Activated B cell treated with CpG ODN at 0.5 μM for 24 hours (primary cell): ENCODE results near the gene SH3D21. TPM values are rescaled to one million over a fixed set of nuclear protein-coding genes. Genes with fewer than 3 reads are reported as not detected.

Experiments used
- ATAC-seq: fragments of 200-7000 bp; cut with Tn5 transposase; one replicate; pipeline ENCODE4 v1.10.0; 2021; ENCODE audit warnings: low read depth, mild to moderate bottlenecking, moderate library complexity
- CTCF ChIA-PET: fragments of 350-600 bp; sonication (Branson Sonifier 250); formaldehyde crosslinking; loops from one replicate; lab custom pipeline; 2021; ENCODE audit warnings: antibody characterized with exemption; lab: Charles Lee
- POLR2A ChIA-PET: fragments of 350-600 bp; sonication (Branson Sonifier 250); formaldehyde crosslinking; loops from one replicate; lab custom pipeline; 2021; ENCODE audit warnings: antibody characterized with exemption; lab: Charles Lee
- DNase-seq: peaks from one replicate; pipeline ENCODE4 v3.0.0; 2022
- H3K27ac Mint-ChIP-seq: one replicate; pipeline ENCODE4 v1.8.0; 2020; ENCODE audit warnings: mixed read lengths
- H3K27me3 Mint-ChIP-seq: one replicate; pipeline ENCODE4 v1.8.0; 2021; ENCODE audit warnings: mixed read lengths
- H3K36me3 Mint-ChIP-seq: one replicate; pipeline ENCODE4 v1.8.0; 2021; ENCODE audit warnings: low read depth, mixed read lengths
- H3K4me1 Mint-ChIP-seq: one replicate; pipeline ENCODE4 v1.8.0; 2021; ENCODE audit warnings: mixed read lengths
- H3K4me3 Mint-ChIP-seq: one replicate; pipeline ENCODE4 v1.8.0; 2020; ENCODE audit warnings: mild to moderate bottlenecking, mixed read lengths
- H3K9me3 Mint-ChIP-seq: one replicate; pipeline ENCODE4 v1.8.0; 2020; ENCODE audit warnings: mixed read lengths
- intact Hi-C: fragments of 100-400 bp; cut with micrococcal nuclease; formaldehyde crosslinking; loops from one replicate; pipeline ENCODE4 v1.15.1; 2024
- total RNA-seq: library from RNA; stranded (reverse); gene quantifications from 2 replicates; pipeline ENCODE4 v1.2.3, GENCODE V29; 2022
- TF ChIP-seq, protein P1 (sequence below): fragments of 200-600 bp; IDR thresholded peaks from one replicate; pipeline ENCODE4 v1.8.0; 2022; ENCODE audit warnings: antibody characterized with exemption, mild to moderate bottlenecking

SH3D21 gene
- total RNA-seq, 1 donor from 2014 or later: 11.5 TPM

DNA sequence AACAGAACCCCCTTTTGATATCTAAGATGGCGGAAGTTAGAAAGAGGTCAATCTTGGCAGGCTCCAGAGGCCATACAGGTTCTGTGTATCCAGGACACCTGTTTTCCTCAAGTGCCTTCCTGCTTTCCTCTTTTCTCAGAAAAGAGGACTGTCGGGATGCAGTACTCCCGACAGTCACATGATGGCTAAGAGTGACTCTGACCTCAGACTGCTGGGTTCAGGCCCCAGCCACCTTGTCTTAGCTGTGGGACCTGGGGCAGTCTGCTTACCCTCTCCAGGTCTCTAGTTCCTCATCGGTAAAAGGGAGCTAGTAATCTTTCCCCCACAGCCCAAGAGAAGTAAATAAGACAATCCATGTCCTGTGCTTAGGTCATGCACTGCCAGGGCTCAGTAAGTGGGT is 49.6 kb downstream of the SH3D21 start:
- Mint-ChIP-seq H3K36me3 (peaks cover 83% of the 10 kb centered on the region), H3K27me3 (no peaks in the 10 kb centered on the region), H3K9me3 (no peaks in the 10 kb centered on the region), H3K4me1 (peaks cover 31% of the 10 kb centered on the region), H3K27ac (no peak overlapping the region), H3K4me3 (no peak overlapping the region)
- POLR2A ChIA-PET: no interaction called here
- CTCF ChIA-PET: no interaction called here
- no peak for ATAC-seq
- intact Hi-C loops: no loop called here
- no peak for DNase-seq
- TF ChIP-seq, protein P1, sequence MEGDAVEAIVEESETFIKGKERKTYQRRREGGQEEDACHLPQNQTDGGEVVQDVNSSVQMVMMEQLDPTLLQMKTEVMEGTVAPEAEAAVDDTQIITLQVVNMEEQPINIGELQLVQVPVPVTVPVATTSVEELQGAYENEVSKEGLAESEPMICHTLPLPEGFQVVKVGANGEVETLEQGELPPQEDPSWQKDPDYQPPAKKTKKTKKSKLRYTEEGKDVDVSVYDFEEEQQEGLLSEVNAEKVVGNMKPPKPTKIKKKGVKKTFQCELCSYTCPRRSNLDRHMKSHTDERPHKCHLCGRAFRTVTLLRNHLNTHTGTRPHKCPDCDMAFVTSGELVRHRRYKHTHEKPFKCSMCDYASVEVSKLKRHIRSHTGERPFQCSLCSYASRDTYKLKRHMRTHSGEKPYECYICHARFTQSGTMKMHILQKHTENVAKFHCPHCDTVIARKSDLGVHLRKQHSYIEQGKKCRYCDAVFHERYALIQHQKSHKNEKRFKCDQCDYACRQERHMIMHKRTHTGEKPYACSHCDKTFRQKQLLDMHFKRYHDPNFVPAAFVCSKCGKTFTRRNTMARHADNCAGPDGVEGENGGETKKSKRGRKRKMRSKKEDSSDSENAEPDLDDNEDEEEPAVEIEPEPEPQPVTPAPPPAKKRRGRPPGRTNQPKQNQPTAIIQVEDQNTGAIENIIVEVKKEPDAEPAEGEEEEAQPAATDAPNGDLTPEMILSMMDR: no peak

DNA sequence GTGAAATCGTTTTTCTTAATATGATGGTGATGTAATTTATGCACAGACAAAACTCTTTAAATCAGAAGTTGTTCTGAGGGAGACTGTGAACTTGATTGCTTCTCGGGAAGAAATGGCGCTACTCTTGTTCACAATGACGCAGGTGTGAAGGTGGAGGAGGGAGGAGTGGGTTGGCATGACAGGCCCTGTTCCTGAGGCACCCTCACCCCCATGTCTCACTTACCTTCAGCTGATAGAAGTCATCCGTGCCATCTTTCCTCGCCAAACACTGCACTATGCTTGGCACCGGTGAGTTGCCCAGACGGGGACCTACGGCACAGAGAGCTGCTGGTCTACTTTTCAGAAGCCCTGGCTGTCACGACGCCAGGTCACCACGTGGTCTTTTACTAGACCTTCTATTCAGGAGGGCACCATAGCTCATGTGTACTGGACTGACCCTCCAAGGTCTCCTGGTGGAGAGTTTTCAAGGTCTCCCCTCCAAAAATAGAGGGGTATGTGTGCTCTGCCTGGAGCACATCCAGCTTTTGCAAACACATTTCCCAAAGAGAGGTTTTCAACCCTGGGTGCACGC is 52.4 kb downstream of the SH3D21 start:
- ChIA-PET POLR2A (interaction anchor here (1.2 to 2.2 kb wide), 3 partner anchors 8 to 39 kb away, joined by 4 to 9 read pairs (median 7); partner anchors contain the start of genes LSM10 and STK40), CTCF (interaction anchor here (1.2 to 2.3 kb wide), 2 partner anchors 10 to 16 kb away, joined by 5 to 11 read pairs; no protein-coding TSS in a partner anchor)
- H3K4me1 Mint-ChIP-seq: peaks cover 20% of the 10 kb centered on the region
- no peak overlapping the region for H3K4me3 Mint-ChIP-seq
- no peak for ATAC-seq
- H3K9me3 Mint-ChIP-seq: no peaks in the 10 kb centered on the region
- DNase-seq: no peak
- TF ChIP-seq, protein P1: no peak
- H3K36me3 Mint-ChIP-seq: peaks cover 89% of the 10 kb centered on the region
- no peaks in the 10 kb centered on the region for H3K27me3 Mint-ChIP-seq
- intact Hi-C loops: no loop called here
- no peak overlapping the region for H3K27ac Mint-ChIP-seq

DNA sequence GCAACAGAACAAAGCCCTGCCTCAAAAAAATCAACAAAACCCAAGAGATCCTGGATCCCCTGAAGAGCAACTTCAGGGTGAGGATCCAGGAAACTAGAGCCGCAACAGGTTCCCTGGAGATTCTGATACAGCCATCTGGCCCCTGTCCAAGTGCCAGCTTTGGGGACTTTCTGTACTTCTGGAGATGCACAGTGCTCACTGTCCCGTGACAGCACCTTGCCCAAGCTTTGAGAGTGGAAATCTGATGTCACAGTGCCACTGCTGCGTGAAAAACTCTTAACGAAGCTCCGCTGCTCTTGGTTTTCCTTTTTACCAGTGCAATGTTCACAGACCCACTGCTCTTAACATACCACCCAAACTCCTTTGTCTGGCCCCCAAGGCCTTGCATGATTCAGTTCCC is 53.2 kb downstream of the SH3D21 start:
- TF ChIP-seq, protein P1: no peak
- DNase-seq: no peak
- intact Hi-C loops: no loop called here
- peaks cover 83% of the 10 kb centered on the region for H3K36me3 Mint-ChIP-seq
- no peaks in the 10 kb centered on the region for H3K9me3 Mint-ChIP-seq
- peaks cover 20% of the 10 kb centered on the region for H3K4me1 Mint-ChIP-seq
- ATAC-seq: peak; percentile 82
- ChIA-PET CTCF (interaction anchor here (0.7 to 2.3 kb wide), 3 partner anchors 9 to 210 kb away, joined by 3 to 11 read pairs (median 5); partner anchors contain the start of gene TRAPPC3), POLR2A (interaction anchor here (0.6 to 2.2 kb wide), 5 partner anchors 9 to 211 kb away, joined by 4 to 9 read pairs (median 4); partner anchors contain the start of genes LSM10 and STK40)
- H3K27me3 Mint-ChIP-seq: no peaks in the 10 kb centered on the region
- H3K27ac Mint-ChIP-seq: peak overlapping the region; percentile 90
- H3K4me3 Mint-ChIP-seq: peak overlapping the region; percentile 63

DNA sequence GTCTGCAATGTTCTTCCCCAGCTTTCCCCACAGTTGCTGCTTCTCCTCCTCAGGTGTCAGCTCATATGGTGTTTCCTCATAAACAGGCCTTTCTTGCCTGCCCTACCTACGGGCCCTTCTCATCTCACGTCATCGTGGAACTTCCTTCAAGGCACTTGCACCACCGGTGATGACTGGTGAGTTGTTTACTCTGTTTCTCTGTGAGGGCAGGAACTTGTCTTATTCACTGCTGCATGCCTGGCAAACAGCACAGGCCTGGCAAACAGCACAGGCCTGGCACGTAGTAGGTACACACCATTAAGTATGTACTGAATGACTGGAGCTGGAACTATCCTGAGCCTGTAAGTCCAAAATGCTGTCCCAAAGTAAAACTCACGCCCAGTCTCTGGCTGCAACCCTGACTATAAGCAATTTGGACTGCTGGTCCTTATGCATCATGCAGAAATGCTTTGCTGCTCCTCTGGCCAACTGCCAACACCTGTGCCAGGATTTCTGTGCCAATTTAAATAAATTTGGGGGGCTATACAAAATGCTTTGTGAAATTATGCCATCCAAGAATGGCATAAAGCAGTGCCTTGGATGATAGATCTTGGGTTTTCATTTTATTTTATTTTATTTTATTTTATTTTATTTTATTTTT is 53.9 kb downstream of the SH3D21 start:
- ChIA-PET CTCF (interaction anchor here (0.7 to 2.3 kb wide), 3 partner anchors 8 to 210 kb away, joined by 3 to 11 read pairs (median 5); partner anchors contain the start of gene TRAPPC3), POLR2A (interaction anchor here (0.6 to 2.2 kb wide), 5 partner anchors 9 to 212 kb away, joined by 4 to 9 read pairs (median 4); partner anchors contain the start of genes LSM10 and STK40)
- Mint-ChIP-seq H3K9me3 (no peaks in the 10 kb centered on the region), H3K27me3 (no peaks in the 10 kb centered on the region), H3K27ac (peak overlapping the region; percentile 90), H3K4me3 (peak overlapping the region; percentile 63), H3K36me3 (peaks cover 77% of the 10 kb centered on the region), H3K4me1 (peaks cover 21% of the 10 kb centered on the region)
- ATAC-seq (peak; percentile 68), DNase-seq (no peak)
- intact Hi-C loops: no loop called here
- TF ChIP-seq, protein P1: no peak

DNA sequence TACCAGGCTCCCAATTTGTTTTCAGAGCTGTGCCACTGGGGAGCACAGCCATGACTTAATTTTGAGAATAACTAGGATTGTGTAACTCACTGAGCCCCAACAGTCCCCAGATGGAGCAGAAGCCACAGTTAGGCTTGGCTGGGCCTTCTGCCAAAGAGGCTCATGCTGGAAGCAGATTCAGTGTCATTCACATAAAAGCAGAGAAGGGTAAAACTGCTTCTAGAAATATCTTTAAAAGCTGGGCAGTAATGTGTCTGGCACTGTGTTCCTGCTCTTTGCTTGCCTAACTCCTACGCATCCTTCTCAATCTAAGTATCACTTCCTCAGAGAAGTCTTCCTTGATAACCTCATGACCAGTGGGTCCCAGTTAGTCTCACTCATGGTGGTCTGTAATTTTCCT is 59.2 kb downstream of the SH3D21 start:
- Mint-ChIP-seq H3K27ac (peak overlapping the region; percentile 66), H3K9me3 (no peaks in the 10 kb centered on the region), H3K27me3 (no peaks in the 10 kb centered on the region), H3K4me1 (peaks cover 48% of the 10 kb centered on the region), H3K36me3 (peaks cover 54% of the 10 kb centered on the region), H3K4me3 (no peak overlapping the region)
- POLR2A ChIA-PET: interaction anchor here (0.6 to 2.9 kb wide), 2 partner anchors 32 to 264 kb away, joined by 3 to 9 read pairs; partner anchors contain the start of gene LSM10
- intact Hi-C loops: no loop called here
- no peak for ATAC-seq
- CTCF ChIA-PET: interaction anchor here (1.2 kb wide), 1 partner anchor 20 kb away, joined by 3 read pairs; no protein-coding TSS in a partner anchor
- no peak for DNase-seq
- TF ChIP-seq, protein P1: no peak
